ENCODE results near the gene CCL22. TPM values are rescaled to one million over a fixed set of nuclear protein-coding genes. Genes with fewer than 3 reads are reported as not detected.

Gene CCL22
- polyA plus RNA-seq, 1 donor from 2014 or later, result not detected

GRCh38 chr16:57405097-57405496 lies 46.5 kb downstream of the CCL22 start:
- H3K9me3 ChIP-seq (ENCODE audit: low read length), result no peaks in the 10 kb centered on the region
- H3K9ac ChIP-seq (ENCODE audit: low read length), result no peak overlapping the region
- no peaks in the 10 kb centered on the region for H3F3A ChIP-seq (ENCODE audit: insufficient read depth, low read length, poor library complexity, severe bottlenecking)
- no peaks in the 10 kb centered on the region for H3K9me2 ChIP-seq (ENCODE audit: insufficient read depth, low read length)
- no peaks in the 10 kb centered on the region for H3K27me3 ChIP-seq (ENCODE audit: insufficient read depth, low read depth, low read length)
- H2AFZ ChIP-seq (ENCODE audit: low read depth, low read length), result no peak overlapping the region
- no peaks in the 10 kb centered on the region for H3K79me2 ChIP-seq (replicated peaks; ENCODE audit: insufficient read depth, low read length)
- no peak for TF ChIP-seq TAF1 (IDR thresholded peaks at IDR 0.05; ENCODE audit: low read depth)
- no peak for TF ChIP-seq EP300 (conservative IDR thresholded peaks at IDR 0.05; ENCODE audit: poor library complexity, severe bottlenecking)
- TF ChIP-seq POLR2AphosphoS5 (IDR thresholded peaks at IDR 0.05), result no peak
- TF ChIP-seq REST (IDR thresholded peaks at IDR 0.05; ENCODE audit: borderline replicate concordance), result no peak
- H3K4me3 ChIP-seq (ENCODE audit: low read length), result no peak overlapping the region
- no peak overlapping the region for H3K27ac ChIP-seq (ENCODE audit: low read length)
- H4K20me1 ChIP-seq (ENCODE audit: insufficient read depth), result no peaks in the 10 kb centered on the region
- no peaks in the 10 kb centered on the region for H3K36me3 ChIP-seq (ENCODE audit: insufficient read depth, low read length)
- no peak overlapping the region for H3K4me2 ChIP-seq (ENCODE audit: low read length)

- H3K36me3 ChIP-seq (ENCODE audit: insufficient read depth, low read length), result no peaks in the 10 kb centered on the region
- H3K4me3 ChIP-seq (ENCODE audit: low read length), result no peak overlapping the region
These were observed 48.3 kb downstream of the CCL22 start for GRCh38 chr16:57406881-57407280.

More at GRCh38 chr16:57406881-57407280, 48.3 kb downstream of the CCL22 start:
- H4K20me1 ChIP-seq (ENCODE audit: insufficient read depth), result no peaks in the 10 kb centered on the region
- H3K27me3 ChIP-seq (ENCODE audit: insufficient read depth, low read depth, low read length), result no peaks in the 10 kb centered on the region
- H3K27ac ChIP-seq (ENCODE audit: low read length), result no peak overlapping the region
- H3K9ac ChIP-seq (ENCODE audit: low read length), result no peak overlapping the region
- H3K4me2 ChIP-seq (ENCODE audit: low read length), result no peak overlapping the region
- H3K9me2 ChIP-seq (ENCODE audit: insufficient read depth, low read length), result no peaks in the 10 kb centered on the region
- H2AFZ ChIP-seq (ENCODE audit: low read depth, low read length), result no peak overlapping the region
- TF ChIP-seq REST (IDR thresholded peaks at IDR 0.05; ENCODE audit: borderline replicate concordance) (no peak), EZH2 (IDR thresholded peaks at IDR 0.05; ENCODE audit: borderline replicate concordance, insufficient read depth, low read length, poor library complexity, severe bottlenecking) (no peak), SMC3 (conservative IDR thresholded peaks at IDR 0.05; ENCODE audit: poor library complexity) (no peak), CTCF (IDR thresholded peaks at IDR 0.05; ENCODE audit: poor library complexity, severe bottlenecking) (no peak), EP300 (conservative IDR thresholded peaks at IDR 0.05; ENCODE audit: poor library complexity, severe bottlenecking) (no peak), MXI1 (conservative IDR thresholded peaks at IDR 0.05; ENCODE audit: poor library complexity, severe bottlenecking) (no peak), RAD21 (conservative IDR thresholded peaks at IDR 0.05) (no peak), POLR2AphosphoS5 (IDR thresholded peaks at IDR 0.05) (no peak), TAF1 (IDR thresholded peaks at IDR 0.05; ENCODE audit: low read depth) (no peak)
- H3K9me3 ChIP-seq (ENCODE audit: low read length), result no peaks in the 10 kb centered on the region
- no peaks in the 10 kb centered on the region for H3K79me2 ChIP-seq (replicated peaks; ENCODE audit: insufficient read depth, low read length)
- no peaks in the 10 kb centered on the region for H3F3A ChIP-seq (ENCODE audit: insufficient read depth, low read length, poor library complexity, severe bottlenecking)
